NCI-H82 treated with DMSO at 0.1 percent for 48 hours (cell line): ENCODE measurements around the gene NUP85.
"Not testable (repeated sequence)": the region's sequence is repeated elsewhere in the genome, so short reads cannot be mapped to it uniquely, and the experiment has no call there.

Source experiments
- DNase-seq: peaks from one replicate; lab custom pipeline; 2025; ENCODE audit not compliant: unreplicated experiment; lab: John Stamatoyannopoulos, UW

The NUP85 gene

DNA sequence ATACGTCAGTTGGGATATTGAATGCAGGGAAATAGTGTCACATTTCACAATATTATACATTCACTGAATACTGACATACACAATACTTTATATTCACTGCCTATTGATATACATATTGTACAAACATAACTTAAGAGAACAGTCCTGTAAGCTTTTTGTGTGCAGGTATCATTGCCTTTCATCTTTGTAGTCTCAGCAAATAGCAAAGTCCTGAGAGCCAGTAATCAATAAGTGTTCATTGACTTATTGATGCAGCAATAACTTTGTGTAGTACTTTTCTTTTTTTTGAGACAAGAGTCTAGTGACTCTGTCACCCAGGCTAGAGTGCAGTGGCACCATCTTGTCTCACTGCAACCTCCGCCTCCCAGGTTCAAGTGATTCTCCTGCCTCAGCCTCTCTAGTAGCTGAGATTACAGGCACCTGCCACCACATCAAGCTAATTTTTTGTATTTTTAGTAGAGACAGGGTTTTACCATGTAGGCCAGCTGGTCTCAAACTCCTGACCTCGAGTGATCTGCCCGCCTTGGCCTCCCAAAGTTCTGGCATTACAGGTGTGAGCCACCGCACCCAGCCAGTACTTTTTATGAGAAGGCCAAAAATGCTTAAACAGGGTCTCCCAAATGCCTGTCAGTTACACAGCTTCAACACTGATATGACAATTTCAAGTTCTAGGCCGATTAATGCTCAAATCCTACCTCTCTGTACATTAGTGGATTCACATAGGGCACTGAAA, 5.4 kb upstream of the NUP85 start:
- no peak for DNase-seq

- DNase-seq: no peak
Measured at GRCh38 chr17:75205793-75206163, 299 bp downstream of the NUP85 start.

- DNase-seq: not testable (repeated sequence)
Measured at GRCh38 chr17:75207050-75207407, 1.6 kb downstream of the NUP85 start.

- no peak for DNase-seq
Measured at GRCh38 chr17:75207760-75208159, 2.3 kb downstream of the NUP85 start.

DNA sequence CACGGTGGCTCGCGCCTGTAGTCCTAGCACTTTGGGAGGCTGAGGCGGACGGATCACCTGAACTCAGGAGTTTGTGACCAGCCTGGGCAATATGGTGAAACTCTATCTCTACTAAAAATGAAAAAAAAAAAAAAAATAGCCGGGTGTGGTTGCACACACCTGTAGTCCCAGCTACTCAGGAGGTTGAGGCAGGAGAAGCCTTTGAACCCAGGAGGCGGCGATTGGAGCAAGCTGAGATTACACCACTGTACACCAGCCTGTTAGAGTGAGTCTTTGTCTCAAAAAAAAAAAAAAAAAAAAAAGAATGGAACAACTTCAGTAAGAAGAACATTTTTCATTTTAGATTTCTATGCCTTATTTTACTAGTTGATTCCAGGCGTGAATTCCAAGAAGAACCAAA, 2.7 kb downstream of the NUP85 start:
- no peak for DNase-seq

GRCh38 chr17:75209061-75209460, 3.6 kb downstream of the NUP85 start:
- DNase-seq: no peak

DNA sequence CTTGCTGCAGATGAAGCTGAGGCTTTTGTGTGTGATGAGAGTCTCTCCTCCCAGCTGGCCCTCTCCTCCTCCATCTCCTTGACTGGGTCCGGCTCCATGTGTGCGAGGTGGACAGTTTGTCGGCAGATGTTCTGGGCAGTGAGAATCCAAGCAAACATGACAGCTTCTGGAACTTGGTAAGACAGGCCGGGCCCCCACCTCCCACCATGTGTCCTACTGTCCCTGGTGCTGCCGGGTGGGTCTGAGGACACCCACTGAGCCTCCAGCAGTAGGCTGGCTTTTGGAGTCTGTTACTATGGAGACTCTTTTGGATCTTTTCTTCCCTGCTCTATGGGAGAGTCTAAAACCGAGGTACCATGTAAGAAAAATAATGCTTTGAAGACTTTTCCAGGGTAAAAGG, 12.7 kb downstream of the NUP85 start:
- no peak for DNase-seq

DNA sequence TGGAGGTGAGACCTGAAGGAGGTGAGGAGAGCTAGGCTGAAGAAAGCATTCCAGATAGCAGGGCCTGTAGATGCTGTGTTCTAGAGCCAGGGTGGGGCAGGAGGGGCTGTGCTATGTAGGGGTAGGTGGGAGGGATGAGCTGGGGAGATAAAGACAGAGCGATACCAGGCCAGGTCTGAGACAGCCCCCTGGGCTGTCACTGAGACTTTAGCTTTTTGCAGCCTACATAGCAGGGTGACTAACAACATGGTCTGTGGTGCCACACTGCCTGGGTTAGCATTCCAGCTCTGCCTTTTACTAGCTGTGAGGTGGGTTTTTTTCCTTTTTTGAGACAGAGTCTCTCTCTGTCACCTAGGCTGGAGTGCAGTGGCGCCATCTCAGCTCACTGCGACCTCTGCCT, 14.3 kb downstream of the NUP85 start:
- DNase-seq: no peak

DNA sequence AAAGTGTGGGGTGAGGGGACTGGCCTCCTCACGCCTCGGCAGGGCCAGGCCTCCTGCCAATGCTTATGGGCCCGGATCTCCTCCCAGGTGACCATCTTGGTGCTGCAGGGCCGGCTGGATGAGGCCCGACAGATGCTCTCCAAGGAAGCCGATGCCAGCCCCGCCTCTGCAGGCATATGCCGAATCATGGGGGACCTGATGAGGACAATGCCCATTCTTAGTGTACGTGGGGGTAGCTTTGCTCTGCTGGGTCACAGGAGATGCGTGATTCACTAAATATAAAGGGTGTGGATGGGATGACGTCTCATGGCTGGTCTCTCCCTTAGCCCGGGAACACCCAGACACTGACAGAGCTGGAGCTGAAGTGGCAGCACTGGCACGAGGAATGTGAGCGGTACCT, 19.5 kb downstream of the NUP85 start:
- DNase-seq: no peak

- DNase-seq: no peak
Measured at GRCh38 chr17:75227729-75228128, 22.2 kb downstream of the NUP85 start.

GRCh38 chr17:75228305-75228704, 22.8 kb downstream of the NUP85 start:
- no peak for DNase-seq

- DNase-seq: no peak
Measured at GRCh38 chr17:75228847-75229246, 23.4 kb downstream of the NUP85 start.

DNA sequence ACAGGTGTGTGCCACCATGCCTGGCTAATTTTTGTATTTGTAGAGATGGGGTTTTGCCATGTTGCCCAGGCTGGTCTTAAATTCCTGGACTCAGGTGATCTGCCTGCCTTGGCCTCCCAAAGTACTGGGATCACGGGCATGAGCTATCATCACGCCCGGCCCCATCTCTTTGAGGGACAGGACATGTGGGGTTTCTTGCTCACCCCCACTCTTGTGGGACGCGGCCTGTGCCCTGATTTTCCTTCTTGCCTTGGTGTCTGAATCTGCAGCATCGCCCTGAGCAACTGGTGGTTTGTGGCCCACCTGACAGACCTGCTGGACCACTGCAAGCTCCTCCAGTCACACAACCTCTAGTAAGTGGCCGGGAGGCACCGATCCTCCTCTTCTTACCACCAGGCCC, 25.6 kb downstream of the NUP85 start:
- no peak for DNase-seq

GRCh38 chr17:75231741-75232464, 26.4 kb downstream of the NUP85 start:
- DNase-seq: no peak

DNA sequence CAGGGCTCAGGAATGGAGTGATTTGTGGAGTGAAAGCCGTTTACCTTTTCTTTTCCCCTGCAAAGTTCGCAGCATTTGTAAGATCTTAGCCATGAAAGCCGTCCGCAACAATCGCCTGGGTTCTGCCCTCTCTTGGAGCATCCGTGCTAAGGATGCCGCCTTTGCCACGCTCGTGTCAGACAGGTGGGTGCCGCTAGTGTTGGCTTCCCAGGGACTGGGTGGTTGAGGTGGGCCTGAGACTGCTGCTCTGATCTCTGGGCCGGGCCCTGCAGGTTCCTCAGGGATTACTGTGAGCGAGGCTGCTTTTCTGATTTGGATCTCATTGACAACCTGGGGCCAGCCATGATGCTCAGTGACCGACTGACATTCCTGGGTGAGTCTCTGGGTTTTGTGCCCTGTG, 27.3 kb downstream of the NUP85 start:
- DNase-seq: no peak

- DNase-seq: no peak
Measured at GRCh38 chr17:75237100-75238014, 31.9 kb downstream of the NUP85 start.

DNA sequence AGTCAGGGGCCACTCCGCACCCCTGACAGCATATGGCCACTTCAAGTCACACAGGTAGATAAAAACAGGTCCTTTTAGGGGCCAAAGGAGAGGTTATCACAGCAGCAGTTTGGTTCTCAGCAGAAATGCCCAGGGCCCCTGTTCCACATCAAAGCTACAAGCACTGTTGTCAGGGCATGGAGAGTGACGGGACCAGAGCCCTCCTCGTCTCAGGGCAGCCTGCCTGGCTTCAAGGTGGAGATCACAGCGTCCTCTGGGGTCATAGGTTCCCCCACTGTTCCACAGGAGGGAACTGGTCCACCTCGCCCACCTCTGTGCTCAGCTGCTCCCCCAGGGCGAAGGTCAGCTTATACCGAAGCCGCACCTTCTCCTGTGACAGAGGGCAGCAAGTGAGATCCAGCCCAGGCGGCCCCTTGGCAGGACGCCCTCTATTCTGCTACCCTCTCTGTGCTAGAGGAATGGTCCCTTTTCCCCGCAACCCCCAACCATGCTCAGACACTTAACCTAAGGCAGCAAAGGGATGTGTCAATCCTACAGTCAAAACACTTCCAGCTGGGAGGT, 32.6 kb downstream of the NUP85 start:
- DNase-seq: no peak

DNA sequence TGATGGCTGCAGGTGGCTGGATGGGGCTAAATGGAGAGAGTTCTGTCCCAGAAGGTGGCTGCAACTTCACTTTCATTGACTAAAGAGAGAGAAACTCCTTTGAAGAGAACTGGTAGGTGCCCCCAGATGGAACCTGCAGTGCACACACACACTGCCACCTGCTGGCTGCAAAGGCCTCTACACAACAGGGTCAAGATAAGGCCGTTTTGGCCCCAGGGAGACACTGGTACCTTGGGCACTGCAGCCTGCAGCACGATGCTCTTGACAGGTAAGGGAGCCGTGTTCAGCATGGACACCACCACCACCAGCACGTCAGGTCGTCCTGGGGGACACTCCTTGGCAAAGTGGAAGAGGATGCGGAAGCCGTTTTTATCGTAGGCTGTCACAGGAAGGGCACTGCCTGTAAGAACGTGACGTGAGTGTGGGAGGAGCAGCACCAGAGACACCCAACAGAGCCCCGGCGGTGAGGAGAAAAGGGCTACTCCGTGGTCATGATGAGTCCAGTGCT, 33.3 kb downstream of the NUP85 start:
- DNase-seq: peak; percentile 31

DNA sequence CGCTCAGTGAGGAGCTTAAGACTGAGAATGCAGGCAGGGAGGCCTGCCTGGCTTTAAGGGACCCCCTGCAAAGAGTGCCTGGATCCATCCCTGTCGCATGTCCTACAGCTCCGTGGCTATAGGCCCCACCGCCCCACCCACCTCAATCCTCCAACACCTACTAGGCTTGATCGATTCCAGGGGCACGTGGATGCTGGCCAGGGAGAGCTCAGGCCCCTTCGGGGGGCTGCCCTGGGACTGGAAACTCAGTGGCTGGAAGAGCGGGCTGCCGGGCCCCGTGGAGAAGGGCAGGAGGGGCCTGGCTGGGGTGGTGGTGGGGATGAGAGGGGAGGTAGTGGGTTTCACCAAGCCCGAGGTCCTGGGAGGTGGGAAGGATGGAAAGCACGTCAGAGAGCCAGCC, 33.7 kb downstream of the NUP85 start:
- no peak for DNase-seq

- no peak for DNase-seq
Measured at GRCh38 chr17:75239778-75240393, 34.4 kb downstream of the NUP85 start.
